GM18907 (cell line): Measurements from ENCODE around the gene GMIP.

Source experiments
- ATAC-seq: cut with Tn5 transposase; IDR thresholded peaks from one replicate; pipeline ENCODE4 v1.9.1; 2021; ENCODE audit warnings: mild to moderate bottlenecking, moderate library complexity; ENCODE audit not compliant: unreplicated experiment

Gene GMIP

DNA sequence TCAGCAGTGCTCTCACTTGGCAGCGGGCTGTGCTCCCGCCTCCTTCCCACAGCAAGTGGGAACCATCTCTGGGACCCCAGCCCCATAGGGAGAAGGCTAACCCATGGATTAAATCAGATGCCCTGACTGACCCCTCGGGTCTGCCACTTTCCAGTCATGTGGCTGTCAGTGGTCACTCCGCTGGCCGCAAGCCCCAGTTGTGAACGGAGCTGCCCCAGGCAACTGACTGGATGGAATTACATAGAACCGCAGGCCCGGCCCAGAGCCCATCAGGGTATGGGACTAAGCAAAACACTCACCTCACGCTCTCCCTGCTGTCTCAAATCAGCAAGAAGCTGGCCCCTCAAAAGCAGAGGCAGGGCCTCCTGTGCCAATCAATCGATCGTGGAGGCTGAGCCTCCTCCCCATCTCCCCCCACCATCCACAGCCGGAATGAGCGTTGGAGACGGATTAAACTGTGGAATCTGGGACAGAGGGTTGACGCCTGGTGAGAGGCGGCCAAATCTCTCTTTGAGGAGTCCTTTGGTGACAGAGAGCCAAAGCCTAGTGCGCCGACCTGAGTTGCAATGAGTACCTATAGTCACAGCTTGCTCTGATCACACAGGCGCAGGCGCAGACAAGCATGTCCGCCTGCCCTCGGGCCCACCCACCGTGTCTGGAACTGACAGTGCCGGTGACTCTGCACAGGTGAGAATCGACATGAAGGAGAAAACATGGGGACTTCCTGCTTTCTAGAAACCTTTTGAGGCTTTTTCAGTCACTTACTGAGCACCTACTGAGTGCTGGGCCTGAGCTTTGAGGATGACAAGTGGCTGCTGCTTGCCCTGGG is 63.7 kb downstream of the GMIP start:
- no peak for ATAC-seq
